PFSK-1 (cell line): ENCODE measurements around the gene CARMIL1.

Experiments
- REST ChIP-seq, 2 experiments: IDR thresholded peaks; 2 replicates each; pipeline versions ENCODE4 v1.6.1 to v1.8.0; 2011 to 2012; ENCODE audit warnings: low read depth in 2 of 2, low read length in 2 of 2, control low read depth in 1 of 2, inconsistent platforms in 1 of 2, mild to moderate bottlenecking in 1 of 2, moderate library complexity in 1 of 2; ENCODE audit not compliant: insufficient read depth in 1 of 2
- TAF1 ChIP-seq: IDR thresholded peaks from 2 replicates; pipeline ENCODE4 v1.6.1; 2012; ENCODE audit warnings: low read length, control low read depth, borderline replicate concordance; ENCODE audit not compliant: insufficient read depth

GRCh38 chr6:25582101-25582500 is 302.9 kb downstream of the CARMIL1 start:
- no peak for TF ChIP-seq TAF1
- TF ChIP-seq REST (IDR thresholded peaks at IDR 0.05; ENCODE audit: insufficient read depth in 1 of 2, low read depth in 2 of 2, low read length in 2 of 2), result no peak
